NCI-H2029 treated with DMSO at 0.1 percent for 48 hours (cell line): Measurements from ENCODE around the gene PPP2R1A.
A peak's percentile ranks its signal among the peaks of the same experiment; 100 is the strongest.

Source experiments
- DNase-seq: peaks from one replicate; lab custom pipeline; 2025; lab: John Stamatoyannopoulos, UW

The PPP2R1A gene

DNA sequence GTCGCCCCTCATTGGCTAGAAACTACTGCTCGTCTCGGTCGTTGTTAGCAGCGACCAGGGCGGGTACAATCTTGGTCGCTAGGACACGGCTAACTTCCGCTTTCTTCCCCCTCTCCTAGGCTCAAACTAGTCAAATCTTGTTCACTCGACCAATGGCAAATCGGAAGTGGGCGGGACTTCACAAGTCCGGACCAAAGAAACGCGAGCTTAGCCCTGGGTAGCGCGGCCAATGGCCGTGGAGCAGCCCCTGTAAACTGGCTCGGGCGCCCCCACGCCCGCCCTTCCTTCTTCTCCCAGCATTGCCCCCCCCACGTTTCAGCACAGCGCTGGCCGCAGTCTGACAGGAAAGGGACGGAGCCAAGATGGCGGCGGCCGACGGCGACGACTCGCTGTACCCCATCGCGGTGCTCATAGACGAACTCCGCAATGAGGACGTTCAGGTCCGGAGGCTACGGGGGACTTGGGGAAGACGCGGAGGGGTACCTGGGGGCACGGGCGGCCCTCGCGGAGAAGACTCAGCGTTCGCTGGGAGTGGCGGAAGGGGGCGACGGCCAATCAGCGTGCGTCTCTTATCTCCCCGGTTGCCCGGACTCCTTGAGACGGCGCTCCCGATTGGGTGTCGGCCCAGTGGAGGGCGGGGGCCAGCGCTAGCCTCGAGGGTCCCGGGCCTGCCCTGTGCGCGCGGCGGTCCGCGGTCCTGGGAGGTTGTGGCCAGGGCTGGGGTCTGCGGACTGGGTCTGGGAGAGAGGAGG, at the start of gene PPP2R1A:
PPP2R1A (plus strand) TSS at position 318 of the 752 bp plus-strand sequence; CDS start at position 363, 45 bp downstream.
- DNase-seq: peak; percentile 99

DNA sequence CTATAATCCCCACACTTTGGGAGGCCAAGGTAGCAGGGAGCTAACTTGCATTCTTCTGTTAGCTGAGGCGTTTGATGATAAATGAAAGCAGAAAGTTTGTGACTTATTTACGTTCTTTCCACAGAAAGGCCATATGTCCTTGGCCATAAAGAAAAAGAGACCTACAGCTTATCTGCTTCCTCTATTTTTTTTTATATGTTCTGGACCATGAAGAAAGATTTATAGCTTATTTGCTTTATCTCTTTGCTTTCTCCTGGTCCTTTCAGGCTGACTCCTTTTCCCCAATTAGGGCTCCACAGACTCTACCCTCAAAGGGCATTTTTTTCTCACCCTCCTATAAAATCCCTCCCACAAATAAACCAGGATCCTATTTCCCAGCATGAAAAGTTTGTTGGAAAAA, 48.6 kb upstream of the PPP2R1A start:
- DNase-seq: no peak

DNA sequence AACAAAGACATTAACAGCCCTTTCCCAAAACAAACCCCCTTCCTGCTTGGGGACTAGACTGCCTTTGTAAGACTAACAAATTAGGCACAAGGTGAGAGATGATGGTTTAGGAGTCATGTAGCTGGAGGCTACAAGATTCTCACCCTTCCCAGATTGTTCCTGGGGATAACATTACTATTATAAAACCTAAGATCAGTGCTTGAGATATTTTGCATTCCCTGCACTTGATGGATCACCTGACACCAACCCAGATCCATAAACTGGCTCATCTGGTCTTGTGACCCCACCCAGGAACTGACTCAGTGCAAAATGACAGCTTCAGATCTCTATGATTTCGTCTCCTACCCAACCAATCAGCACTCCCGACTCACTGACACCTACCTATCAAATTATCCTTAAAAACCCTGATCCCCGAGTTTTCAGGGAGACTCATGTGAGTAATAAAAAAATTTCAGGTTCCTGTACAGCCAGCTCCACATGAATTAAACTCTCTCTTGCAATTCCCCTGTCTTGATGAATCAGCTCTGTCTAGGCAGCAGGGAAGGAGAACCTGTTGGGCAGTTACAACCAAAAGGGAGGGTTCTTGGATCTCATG, 47.8 kb upstream of the PPP2R1A start:
- no peak for DNase-seq

DNA sequence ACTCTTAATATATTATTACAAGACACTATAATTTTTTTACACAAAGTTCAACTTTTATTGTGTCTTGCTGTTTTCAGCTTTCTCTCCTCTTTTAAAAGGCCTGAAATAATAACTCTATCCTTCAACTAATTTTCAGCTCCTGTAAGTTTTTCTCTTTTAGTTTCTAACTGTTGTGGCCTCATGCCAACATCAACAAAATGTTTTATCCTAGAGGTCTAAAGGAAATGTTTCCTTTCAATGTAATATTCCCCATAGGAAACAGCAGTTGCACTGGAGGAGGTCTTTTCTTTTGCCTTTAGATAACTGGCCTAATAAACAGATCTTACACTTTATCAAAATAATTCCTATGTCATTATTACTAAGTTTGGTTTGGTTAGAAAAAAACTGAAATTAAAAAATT, 41.6 kb upstream of the PPP2R1A start:
- DNase-seq: no peak

DNA sequence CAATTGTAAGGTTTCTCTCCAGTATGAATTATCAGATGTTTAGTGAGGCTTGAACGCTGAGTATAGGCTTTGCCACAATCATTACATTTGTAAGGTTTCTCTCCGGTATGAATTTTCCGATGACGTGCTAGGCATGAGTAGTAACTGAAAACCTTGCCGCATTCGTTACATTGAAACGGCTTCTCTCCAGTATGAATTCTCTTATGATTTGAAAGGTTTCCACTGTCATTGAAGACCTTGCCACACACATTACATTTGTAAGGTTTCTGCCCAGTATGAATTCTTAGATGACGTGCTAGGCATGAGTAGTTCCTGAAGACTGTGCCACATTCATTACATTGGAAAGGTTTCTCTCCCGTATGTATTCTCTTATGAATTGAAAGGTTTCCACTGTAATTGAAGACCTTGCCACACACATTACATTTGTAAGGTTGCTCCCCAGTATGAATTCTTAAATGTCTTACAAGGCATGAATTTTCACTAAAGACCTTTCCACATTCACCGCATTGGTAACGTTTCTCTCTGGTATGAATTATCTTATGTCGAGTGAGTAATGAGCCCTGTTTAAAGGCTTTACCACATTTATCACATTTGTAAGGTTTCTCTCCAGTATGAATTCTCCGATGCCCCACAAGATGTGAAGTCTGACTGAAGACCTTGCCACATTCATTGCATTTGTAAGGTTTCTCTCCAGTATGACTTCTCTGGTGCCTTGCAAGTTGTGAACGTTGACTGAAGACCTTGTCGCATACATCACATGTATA, 34.1 kb upstream of the PPP2R1A start:
- DNase-seq: no peak

DNA sequence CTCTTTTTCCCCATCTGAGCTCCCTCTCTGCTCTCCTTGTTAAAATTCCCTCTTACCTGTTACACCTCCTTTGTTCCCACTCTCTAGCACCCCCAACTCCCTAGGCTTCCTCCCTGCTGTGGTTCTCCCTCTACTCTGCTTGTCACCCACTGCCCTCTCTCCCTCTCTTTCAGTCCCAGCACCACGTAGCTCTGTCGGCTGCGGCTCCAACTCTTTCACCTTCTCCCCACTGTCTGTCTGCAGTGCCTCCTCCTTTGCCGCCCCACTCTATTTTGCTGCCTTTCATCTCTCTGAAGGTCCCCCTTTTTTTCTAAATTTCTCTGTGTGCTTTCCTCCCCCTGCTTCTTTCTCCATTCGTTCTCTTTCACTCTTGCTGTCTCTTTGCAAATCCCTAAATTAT, 19.5 kb upstream of the PPP2R1A start:
- DNase-seq: no peak

DNA sequence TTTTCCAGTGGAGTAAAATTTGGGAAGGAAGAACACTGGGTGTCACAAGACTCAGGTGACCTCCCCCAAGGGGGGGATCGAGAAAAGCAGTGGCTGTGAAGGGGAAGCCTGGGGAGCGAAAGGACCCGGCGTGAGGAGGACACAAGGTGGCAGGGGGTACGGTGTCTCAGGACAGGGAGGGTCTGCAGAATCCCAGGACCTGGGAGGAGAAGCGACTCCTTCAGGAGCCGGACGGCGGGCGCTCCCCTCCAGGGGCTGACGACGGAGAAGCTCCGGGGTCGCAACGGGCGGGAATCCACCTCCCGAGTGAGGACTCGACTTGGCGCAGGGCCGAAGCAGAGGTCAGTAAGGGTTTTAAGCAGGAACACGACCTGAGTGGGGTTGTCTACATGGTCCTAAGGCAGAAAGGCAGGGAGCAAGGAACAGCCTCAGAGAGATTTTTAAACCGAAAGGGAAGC, 19.0 kb upstream of the PPP2R1A start:
- no peak for DNase-seq

DNA sequence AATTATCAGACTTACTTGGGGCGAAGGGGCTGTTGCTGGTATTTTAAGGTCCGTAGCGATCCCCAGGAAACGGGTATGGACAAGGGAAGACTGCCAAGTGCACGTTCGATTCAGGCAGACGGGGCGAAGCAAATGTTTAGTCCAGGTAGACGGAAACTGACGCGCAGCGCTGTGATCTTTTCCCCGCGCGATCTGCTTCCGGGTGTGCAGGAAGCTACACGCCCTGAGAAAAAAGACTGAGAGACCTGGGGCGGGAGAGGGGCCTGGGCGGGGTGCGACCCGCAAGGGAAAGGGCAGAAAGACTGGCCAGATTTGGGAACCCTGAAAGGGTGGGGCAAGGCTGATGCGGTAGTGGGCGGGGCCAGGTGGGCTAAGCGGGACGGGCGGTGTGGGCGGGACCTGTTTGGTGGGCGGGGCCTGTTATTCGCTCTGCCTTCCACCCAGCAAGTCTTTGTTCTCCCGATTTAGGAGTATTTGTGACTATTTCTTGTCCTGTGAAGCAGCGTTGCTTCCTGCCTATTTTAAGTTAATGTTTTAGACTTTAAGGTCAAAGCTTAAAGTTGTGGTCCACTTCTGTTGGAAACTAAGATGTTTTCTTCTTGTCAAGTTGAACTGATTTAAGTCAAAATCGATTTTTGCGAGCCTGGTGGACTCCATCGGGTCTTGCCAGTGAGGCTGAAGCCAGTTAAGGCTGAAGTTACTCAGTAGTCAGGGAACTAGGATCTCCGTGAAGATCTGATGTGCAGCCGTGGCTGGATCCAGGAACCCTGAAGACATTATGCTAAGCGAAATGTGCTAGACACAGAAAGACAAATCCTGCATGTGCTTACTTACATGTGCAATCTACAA, 18.3 kb upstream of the PPP2R1A start, which contains the start of gene ZNF836:
ZNF836 (minus strand) TSS at position 301 of the 849 bp plus-strand sequence. CDS start 3,549 bp downstream, outside the sequence.
- peak; percentile 79 for DNase-seq

DNA sequence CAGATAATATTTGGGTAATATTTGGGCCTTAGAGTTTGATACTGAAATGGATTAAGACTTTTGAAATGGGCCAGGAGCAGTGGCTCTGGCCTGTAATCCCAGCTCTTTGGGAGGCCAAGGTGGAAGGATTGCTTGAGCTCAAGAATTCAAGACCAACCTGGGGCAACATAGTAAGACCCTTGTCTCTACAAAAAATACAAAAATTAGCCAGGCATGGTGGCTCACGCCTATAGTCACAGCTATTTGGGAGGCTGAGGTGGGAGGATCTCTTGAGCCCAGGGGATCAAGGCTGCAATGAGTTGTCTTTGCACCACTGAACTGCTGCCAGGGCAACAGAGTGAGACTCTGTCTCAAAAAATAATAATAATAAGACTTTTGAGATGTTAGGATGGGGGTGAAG, 17.5 kb upstream of the PPP2R1A start:
- no peak for DNase-seq

DNA sequence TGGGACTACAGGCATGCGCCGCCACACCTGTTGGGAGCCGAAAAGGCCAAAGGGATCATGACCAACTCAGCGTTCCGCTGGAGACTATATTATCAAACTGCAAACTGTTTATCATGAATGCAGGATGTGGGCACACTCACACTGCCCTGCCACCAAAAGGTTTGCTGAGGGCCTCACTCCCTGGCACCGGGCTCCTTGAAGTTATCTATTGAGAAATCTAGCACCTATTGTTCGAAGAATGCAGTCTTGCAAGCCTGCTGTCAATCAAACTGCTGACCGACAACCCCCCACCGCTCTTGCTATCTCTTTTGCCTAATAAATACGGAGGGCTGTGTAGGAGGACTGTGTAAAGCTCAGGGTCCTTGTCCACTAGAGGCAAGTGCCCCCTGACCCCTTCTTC, 13.3 kb upstream of the PPP2R1A start:
- no peak for DNase-seq

DNA sequence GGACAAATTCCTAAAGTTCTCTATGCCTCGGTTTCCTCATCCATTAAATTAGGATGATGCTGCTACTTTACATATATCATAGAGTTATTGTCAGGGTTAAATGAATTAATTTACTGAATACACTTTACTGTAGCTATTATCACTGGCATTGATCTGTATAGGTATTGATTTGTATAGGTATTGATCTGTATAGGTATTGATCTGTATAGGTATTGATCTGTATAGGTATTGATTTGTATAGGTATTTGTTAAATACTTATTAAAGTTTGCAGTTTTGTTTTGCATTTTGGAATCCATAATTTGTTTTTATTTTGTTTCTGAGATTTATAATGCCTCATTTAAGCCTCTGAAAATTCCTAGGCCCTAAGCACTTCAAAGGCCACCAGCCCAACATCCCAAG, 2.4 kb upstream of the PPP2R1A start:
- no peak for DNase-seq

DNA sequence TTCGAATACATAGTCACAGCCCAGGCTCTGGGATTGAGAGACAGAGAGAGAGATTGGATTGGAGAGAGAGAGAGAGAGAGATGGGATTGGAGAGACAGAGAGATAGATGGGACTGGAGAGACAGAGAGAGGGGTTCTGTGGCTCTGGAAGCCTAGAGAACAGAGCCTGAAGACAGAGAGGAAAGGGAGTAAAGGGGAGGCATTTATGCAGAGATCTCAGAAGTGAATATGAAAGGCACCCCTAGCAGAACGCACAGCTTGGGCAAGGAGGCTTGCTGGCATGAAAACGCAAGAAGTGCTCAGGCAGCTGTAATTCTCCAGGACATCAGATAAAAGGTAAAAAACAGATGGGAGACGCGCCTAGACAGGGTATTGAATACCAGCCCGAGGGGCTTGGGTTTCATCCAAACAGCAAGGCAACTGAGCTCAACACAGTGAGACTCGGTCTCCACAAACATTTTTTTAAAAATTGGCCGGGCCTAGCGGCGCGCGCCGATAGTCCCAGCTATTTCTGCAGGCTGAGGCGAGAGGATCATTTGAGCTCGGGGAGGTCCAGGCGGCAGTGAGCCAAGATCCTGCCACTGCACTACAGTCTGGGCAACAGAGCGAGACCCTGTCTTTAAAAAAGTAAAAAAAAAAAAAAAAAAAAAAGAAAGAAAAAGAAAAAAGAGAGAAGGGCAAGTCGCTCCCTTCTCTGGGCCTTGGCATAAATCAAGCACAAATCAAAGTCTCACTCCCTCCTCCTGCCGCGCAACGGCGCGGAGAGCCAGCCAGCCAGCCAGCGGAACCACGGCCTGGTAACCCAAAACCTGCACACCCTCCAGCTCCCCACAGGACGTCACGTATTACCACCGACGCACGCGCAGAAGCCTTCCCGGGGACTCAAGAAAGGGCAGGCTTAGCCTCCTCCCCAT, 774 bp upstream of the PPP2R1A start:
- DNase-seq: no peak

DNA sequence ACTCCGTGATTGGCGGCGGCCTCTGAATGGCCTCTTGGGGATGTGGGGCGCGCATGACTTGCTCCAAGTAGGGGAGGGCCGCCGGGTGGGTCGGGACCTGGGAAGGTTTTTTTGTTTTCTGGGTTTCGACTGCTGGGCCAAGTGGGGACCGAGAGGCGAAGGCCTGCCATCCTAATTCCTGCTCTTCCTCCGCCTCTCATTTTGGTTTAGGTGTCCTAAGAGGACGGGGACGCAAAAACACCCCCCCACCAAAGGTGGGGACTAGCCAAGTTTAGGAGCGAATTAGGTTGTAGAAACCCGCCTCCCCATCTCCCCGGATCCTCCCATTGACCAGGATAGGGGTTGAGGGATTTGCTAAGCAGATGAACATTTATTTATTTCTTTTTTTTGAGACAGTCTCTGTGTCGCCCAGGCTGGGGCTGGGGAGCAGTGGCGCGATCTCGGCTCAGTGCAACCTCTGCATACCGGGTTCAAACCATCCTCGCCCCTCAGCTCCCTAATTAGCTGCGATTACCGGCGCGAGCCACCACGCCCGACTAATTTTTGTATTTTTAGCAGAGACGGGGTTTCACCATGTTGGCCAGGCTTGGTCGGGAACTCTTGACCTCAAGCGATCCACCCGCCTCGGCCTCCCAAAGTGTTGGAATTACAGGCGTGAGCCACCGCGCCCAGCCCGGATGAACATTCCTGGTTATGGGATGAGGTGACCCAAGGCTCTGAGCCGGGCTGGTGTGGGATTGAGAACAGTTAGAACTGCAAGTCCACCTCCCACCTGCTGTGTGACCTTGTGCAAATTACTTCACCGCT, 838 bp downstream of the PPP2R1A start:
- no peak for DNase-seq

DNA sequence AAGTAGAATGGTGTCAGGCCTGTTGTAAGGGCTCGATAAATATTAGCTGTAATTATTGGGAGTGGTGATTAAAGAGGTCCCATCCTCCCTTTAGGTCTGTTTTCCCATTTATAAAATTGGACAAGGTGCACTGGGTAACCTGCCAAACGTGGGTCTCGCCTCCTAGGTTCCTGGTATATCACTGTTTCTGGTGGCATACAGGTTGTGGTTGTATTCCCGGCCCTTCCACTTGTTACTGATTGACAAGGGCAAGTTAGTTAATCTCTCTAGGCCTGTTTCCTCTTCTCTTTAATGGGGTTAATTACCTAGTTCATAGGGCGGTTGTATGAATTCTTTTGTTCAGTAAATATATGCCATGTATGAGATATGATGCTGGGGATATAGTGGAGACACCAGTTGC, 1.5 kb downstream of the PPP2R1A start:
- DNase-seq: no peak

DNA sequence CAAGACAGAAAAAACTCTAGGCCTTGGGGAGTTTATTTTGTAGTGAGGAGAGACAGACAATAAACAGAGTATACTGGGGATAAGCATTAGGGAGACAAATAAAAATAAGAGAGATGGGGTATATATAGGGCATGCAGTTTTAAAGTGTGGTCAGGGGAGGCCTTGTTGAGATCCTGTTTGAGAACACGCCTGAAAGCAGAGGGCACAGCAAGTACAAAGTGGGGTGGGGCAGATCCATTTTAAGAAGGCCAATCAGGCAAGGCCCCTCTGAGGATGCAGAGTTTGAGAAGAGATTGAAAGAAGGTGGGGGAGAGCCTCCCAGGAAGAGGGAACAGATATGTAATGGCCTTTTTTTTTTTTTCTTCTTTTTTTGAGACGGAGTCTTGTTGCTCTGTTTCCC, 2.1 kb downstream of the PPP2R1A start:
- no peak for DNase-seq

DNA sequence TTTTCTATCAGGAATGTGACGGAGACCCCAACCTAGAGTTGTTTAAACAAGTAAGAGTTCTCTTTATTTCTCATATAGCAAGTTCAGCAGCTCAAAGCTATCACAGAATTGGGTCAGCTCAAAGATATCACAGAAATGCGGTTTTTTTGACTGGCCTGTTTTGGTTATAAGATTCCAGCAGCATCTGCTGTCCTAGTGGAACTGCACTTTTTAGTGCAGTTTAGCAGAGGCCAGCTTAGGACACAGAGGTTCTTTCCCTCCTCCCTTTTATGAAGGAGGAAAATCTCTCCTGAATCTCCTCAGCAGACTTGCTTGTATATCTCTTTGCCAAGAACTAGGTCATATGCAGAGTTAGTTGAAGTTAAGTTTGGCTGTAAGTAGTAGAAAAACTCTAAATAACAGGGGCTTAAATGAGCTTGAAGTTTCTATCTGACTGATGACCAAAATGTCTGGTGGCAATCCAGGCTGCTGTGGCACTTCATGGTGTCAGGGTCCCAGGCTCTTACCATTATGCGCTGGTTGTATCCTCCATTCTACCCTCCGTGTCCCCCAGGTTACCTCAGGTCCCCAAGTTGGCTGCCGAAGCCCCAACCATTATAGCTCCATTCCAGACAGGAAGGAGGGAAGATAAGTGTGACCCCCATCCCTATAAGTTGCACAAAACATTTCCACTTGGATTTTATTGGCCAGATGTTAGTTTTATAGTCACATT, 6.6 kb downstream of the PPP2R1A start:
- no peak for DNase-seq

DNA sequence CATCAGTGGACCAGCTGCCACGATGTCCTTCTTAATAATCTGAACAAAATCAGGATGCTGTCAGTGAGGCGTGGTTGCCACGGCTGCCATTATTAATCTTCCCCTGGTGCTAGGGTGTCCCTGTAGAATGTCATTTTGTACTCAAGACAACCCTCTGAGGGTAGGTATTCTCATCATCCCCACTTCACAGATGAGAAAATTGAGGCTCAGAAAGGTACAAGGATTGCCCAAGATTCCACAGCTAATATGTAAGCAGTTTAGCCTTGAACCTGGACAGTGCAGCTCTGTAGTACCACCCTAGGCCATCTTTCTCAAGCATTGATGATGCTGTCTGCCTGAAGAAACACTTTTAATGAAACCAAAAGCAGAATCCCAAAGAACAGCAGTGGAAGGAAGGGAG, 8.1 kb downstream of the PPP2R1A start:
- no peak for DNase-seq

DNA sequence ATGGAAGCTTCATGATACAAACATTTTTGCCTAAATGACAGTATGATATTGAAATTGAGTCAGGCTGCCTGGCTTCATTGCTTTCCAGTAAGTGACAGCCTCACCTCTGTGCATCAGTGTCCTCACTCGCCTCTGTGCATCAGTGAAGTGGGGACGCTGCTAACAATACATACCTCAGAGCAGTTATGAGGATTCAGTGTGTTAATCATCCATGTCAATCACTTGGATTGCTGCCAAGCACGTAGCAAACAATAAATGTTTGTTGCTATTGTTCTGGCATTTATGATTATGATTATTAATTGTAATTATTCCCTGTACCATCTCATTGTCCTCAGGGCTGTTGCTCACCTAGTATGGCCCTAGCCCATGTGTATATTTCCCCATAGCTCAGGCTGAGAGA, 8.8 kb downstream of the PPP2R1A start:
- DNase-seq: no peak

DNA sequence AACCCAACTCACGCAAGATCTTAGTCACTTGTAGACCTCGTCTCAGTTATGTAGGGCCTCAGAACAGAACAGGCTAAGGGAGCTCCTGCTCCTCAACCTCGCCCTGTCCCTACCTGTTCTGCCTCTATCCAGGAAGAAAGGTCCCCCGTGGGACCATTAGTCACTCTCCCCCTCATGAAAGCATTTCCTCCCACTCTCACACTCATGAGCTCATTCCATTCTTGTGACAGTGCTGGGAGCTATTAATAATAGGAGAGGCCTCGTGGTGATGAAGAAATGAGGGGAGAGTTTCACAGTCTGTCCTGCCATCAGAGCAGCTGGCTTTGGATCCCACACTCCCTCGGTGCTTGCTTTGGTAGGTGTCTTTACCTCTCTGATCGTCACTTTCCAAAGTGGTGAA, 10.2 kb downstream of the PPP2R1A start:
- no peak for DNase-seq
